Endodermal cell (in vitro differentiated cells): ENCODE data around the gene SAA2. TPM values are rescaled to one million over a fixed set of nuclear protein-coding genes. Genes with fewer than 3 reads are reported as not detected.

Experiments
- DNase-seq: peaks from one replicate; pipeline ENCODE4 v3.0.0-alpha.2; 2017
- H3K27ac ChIP-seq: 2 replicates; pipeline ENCODE4 v1.5.1; 2013; ENCODE audit warnings: mild to moderate bottlenecking, low read depth, low read length, moderate library complexity
- H3K27me3 ChIP-seq: 2 replicates; pipeline ENCODE4 v1.6.1; 2013; ENCODE audit warnings: mild to moderate bottlenecking, low read length, moderate library complexity; ENCODE audit not compliant: insufficient read depth, control insufficient read depth, poor library complexity, severe bottlenecking
- H3K36me3 ChIP-seq: 2 replicates; pipeline ENCODE4 v1.7.0; 2013; ENCODE audit warnings: mild to moderate bottlenecking, low read length, moderate library complexity; ENCODE audit not compliant: control insufficient read depth, insufficient read depth
- H3K4me1 ChIP-seq: one replicate; pipeline ENCODE4 v1.7.0; 2013; ENCODE audit warnings: low read length; ENCODE audit not compliant: control insufficient read depth, insufficient read depth
- H3K4me3 ChIP-seq: 2 replicates; pipeline ENCODE4 v1.5.1; 2013; ENCODE audit warnings: mild to moderate bottlenecking, low read length, moderate library complexity
- H3K9ac ChIP-seq: 2 replicates; pipeline ENCODE4 v1.6.1; 2013; ENCODE audit warnings: mild to moderate bottlenecking, low read length, moderate library complexity; ENCODE audit not compliant: poor library complexity, severe bottlenecking; ENCODE audit errors: extremely low read depth
- H3K9me3 ChIP-seq: 2 replicates; pipeline ENCODE4 v1.6.1; 2013; ENCODE audit warnings: mild to moderate bottlenecking, low read length, moderate library complexity; ENCODE audit not compliant: control insufficient read depth
- H3K27ac Mint-ChIP-seq: 2 replicates; pipeline ENCODE4 v1.8.0; 2020; ENCODE audit warnings: mixed read lengths
- H3K27me3 Mint-ChIP-seq: 2 replicates; pipeline ENCODE4 v1.8.0; 2021; ENCODE audit warnings: mild to moderate bottlenecking, mixed read lengths; ENCODE audit not compliant: insufficient read depth
- H3K36me3 Mint-ChIP-seq: 2 replicates; pipeline ENCODE4 v1.8.0; 2020; ENCODE audit warnings: low read depth, mixed read lengths
- H3K4me1 Mint-ChIP-seq: 2 replicates; pipeline ENCODE4 v1.8.0; 2020; ENCODE audit warnings: mixed read lengths
- H3K4me3 Mint-ChIP-seq: 2 replicates; pipeline ENCODE4 v1.8.0; 2020; ENCODE audit warnings: mild to moderate bottlenecking, moderate library complexity, mixed read lengths
- H3K9me3 Mint-ChIP-seq: 2 replicates; pipeline ENCODE4 v1.8.0; 2020; ENCODE audit warnings: mild to moderate bottlenecking, mixed read lengths
- CTCF ChIP-seq: fragments of 200-600 bp; sonication (generic); conservative IDR thresholded peaks from 2 replicates; pipeline ENCODE4 v1.5.0; 2021; ENCODE audit warnings: antibody characterized with exemption, mild to moderate bottlenecking
- WGBS, 2 experiments: methylation state at CpG; one replicate each; pipeline versions ENCODE4 v1.1.5 to v1.1.7; 2013; ENCODE audit warnings: missing lambda C conversion rate in 2 of 2, mixed read lengths in 1 of 2; ENCODE audit not compliant: insufficient coverage in 1 of 2, insufficient read length in 1 of 2; 5-methylcytosine and 5-hydroxymethylcytosine counted together
- total RNA-seq, 2 donors: library from RNA; stranded (reverse); fragmentation: NEBNext Ultra II Directional in 1 of 2; extraction: Animal tissue kit (Norgen Biotek cat#: 25700) in 1 of 2; gene quantifications; 2 replicates in 1 of 2; 3 replicates in 1 of 2; pipeline ENCODE4 v1.2.1, GENCODE V29; 2021

SAA2 gene
- total RNA-seq, 2 donors from 2014 or later = 0.29 to 1.4 TPM

DNA sequence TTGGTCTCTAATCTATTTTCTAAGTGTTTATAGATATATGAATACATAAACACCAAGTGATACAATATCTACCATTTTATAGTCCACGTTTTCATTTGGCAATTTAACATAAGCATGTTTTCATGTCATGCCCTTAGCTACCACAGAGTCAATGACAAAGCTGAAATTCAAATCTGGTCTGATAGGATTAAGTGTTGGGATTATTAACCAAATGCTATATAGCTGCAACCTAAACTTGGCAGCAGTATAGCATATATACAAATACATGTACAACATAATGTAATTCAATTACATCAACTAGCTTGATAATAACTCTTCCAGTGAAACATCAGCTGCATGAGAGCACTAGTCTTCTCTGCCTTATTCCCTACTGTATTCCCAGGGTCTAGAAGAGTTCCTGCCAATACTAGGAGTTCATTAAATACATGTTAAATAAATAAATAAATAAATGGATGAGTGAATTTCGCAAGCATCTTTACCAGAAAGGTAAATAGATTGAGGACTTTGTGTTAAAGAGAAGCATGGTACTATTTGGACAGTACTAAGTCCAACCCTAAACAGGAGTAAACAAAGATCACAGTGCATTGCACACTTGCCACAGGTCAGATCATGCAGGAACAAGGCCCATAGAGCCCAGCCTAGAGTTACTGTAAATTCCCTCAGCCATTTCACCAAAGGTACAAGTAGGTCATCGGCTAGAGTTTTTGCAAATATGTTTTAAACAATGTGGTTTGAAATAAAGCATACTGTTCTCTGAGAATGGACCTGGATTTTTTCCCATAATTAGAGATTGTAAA, 24.7 kb downstream of the SAA2 start:
- no peak for TF ChIP-seq CTCF
- Mint-ChIP-seq H3K27ac (no peak overlapping the region), H3K27me3 (peaks cover 2% of the 10 kb centered on the region), H3K9me3 (no peaks in the 10 kb centered on the region), H3K4me3 (no peak overlapping the region), H3K36me3 (no peaks in the 10 kb centered on the region), H3K4me1 (no peaks in the 10 kb centered on the region)
- Histone ChIP-seq H3K27me3 (peaks cover 7% of the 10 kb centered on the region), H3K9me3 (no peaks in the 10 kb centered on the region), H3K36me3 (no peaks in the 10 kb centered on the region), H3K9ac (no peak overlapping the region), H3K4me1 (no peaks in the 10 kb centered on the region), H3K27ac (no peak overlapping the region), H3K4me3 (no peak overlapping the region)
- WGBS, 2 experiments = 92 to 100% methylated on average over 1 to 3 of the region's 3 CpGs
- no peak for DNase-seq

- H3K36me3 ChIP-seq = no peaks in the 10 kb centered on the region
- H3K9me3 ChIP-seq = no peaks in the 10 kb centered on the region
- Mint-ChIP-seq H3K36me3 (no peaks in the 10 kb centered on the region), H3K27me3 (peaks cover 2% of the 10 kb centered on the region), H3K4me3 (no peak overlapping the region), H3K4me1 (no peaks in the 10 kb centered on the region), H3K27ac (no peak overlapping the region), H3K9me3 (no peaks in the 10 kb centered on the region)
- no peak overlapping the region for H3K27ac ChIP-seq
- H3K9ac ChIP-seq = no peak overlapping the region
- DNase-seq = no peak
- TF ChIP-seq CTCF = no peak
- 100% methylated on average over 1 to 2 of the region's 3 CpGs for WGBS, 2 experiments
- H3K4me1 ChIP-seq = no peaks in the 10 kb centered on the region
- peaks cover 16% of the 10 kb centered on the region for H3K27me3 ChIP-seq
- no peak overlapping the region for H3K4me3 ChIP-seq
These were observed 25.6 kb downstream of the SAA2 start for GRCh38 chr11:18222814-18223421.

- H3K27ac Mint-ChIP-seq = no peak overlapping the region
- 89 to 100% methylated on average over 3 to 5 of the region's 5 CpGs for WGBS, 2 experiments
- H3K4me3 Mint-ChIP-seq = no peak overlapping the region
These were observed 27.1 kb downstream of the SAA2 start for GRCh38 chr11:18221274-18221876.

More at GRCh38 chr11:18221274-18221876, 27.1 kb downstream of the SAA2 start:
- Histone ChIP-seq H3K9ac (no peak overlapping the region), H3K4me1 (no peaks in the 10 kb centered on the region), H3K9me3 (no peaks in the 10 kb centered on the region), H3K4me3 (no peak overlapping the region), H3K27ac (no peak overlapping the region), H3K36me3 (no peaks in the 10 kb centered on the region), H3K27me3 (peaks cover 31% of the 10 kb centered on the region)
- no peak for DNase-seq
- Mint-ChIP-seq H3K36me3 (no peaks in the 10 kb centered on the region), H3K9me3 (no peaks in the 10 kb centered on the region), H3K27me3 (peaks cover 7% of the 10 kb centered on the region), H3K4me1 (no peaks in the 10 kb centered on the region)
- TF ChIP-seq CTCF = no peak
